ENCODE data around the gene ENTPD5.
"Not testable (repeated sequence)": the region's sequence is repeated elsewhere in the genome, so short reads cannot be mapped to it uniquely, and the experiment has no call there.

Gene ENTPD5

GRCh38 chr14:73919457-73919856 is 99.6 kb downstream of the ENTPD5 start:
- H3K36me3 ChIP-seq (ENCODE audit: control insufficient read depth, insufficient read depth, low read length): peaks cover 50% of the 10 kb centered on the region
- DNase-seq; H3K4me3 ChIP-seq (ENCODE audit: insufficient read depth, low read depth, low read length, poor library complexity, severe bottlenecking); H3K9me3 ChIP-seq (ENCODE audit: control insufficient read depth, low read length); H3K4me1 ChIP-seq (ENCODE audit: control insufficient read depth, insufficient read depth, low read length, poor library complexity, severe bottlenecking); H3K27ac ChIP-seq (ENCODE audit: insufficient read depth, low read length, poor library complexity, severe bottlenecking); H3K27me3 ChIP-seq (replicated peaks; ENCODE audit: control insufficient read depth, insufficient read depth, low read length, poor library complexity, severe bottlenecking): not testable (repeated sequence)

GRCh38 chr14:73916324-73916723 is 102.8 kb downstream of the ENTPD5 start:
- no peak overlapping the region for H3K4me3 ChIP-seq (ENCODE audit: insufficient read depth, low read depth, low read length, poor library complexity, severe bottlenecking)
- no peaks in the 10 kb centered on the region for H3K9me3 ChIP-seq (ENCODE audit: control insufficient read depth, low read length)
- DNase-seq: no peak
- H3K27ac ChIP-seq (ENCODE audit: insufficient read depth, low read length, poor library complexity, severe bottlenecking): no peak overlapping the region
- H3K27me3 ChIP-seq (replicated peaks; ENCODE audit: control insufficient read depth, insufficient read depth, low read length, poor library complexity, severe bottlenecking): no peaks in the 10 kb centered on the region
- H3K4me1 ChIP-seq (ENCODE audit: control insufficient read depth, insufficient read depth, low read length, poor library complexity, severe bottlenecking): no peaks in the 10 kb centered on the region
- H3K36me3 ChIP-seq (ENCODE audit: control insufficient read depth, insufficient read depth, low read length): peaks cover 52% of the 10 kb centered on the region

- peaks cover 58% of the 10 kb centered on the region for H3K36me3 ChIP-seq (ENCODE audit: control insufficient read depth, insufficient read depth, low read length)
- DNase-seq: no peak
- no peaks in the 10 kb centered on the region for H3K27me3 ChIP-seq (replicated peaks; ENCODE audit: control insufficient read depth, insufficient read depth, low read length, poor library complexity, severe bottlenecking)
These were observed 105.8 kb downstream of the ENTPD5 start for GRCh38 chr14:73913256-73913655.

GRCh38 chr14:73909681-73910080 is 109.4 kb downstream of the ENTPD5 start:
- no peaks in the 10 kb centered on the region for H3K27me3 ChIP-seq (replicated peaks; ENCODE audit: control insufficient read depth, insufficient read depth, low read length, poor library complexity, severe bottlenecking)
- H3K27ac ChIP-seq (ENCODE audit: insufficient read depth, low read length, poor library complexity, severe bottlenecking): no peak overlapping the region
- no peak overlapping the region for H3K4me3 ChIP-seq (ENCODE audit: insufficient read depth, low read depth, low read length, poor library complexity, severe bottlenecking)
- H3K9me3 ChIP-seq (ENCODE audit: control insufficient read depth, low read length): no peaks in the 10 kb centered on the region
- peaks cover 74% of the 10 kb centered on the region for H3K36me3 ChIP-seq (ENCODE audit: control insufficient read depth, insufficient read depth, low read length)
- DNase-seq: no peak
- no peaks in the 10 kb centered on the region for H3K4me1 ChIP-seq (ENCODE audit: control insufficient read depth, insufficient read depth, low read length, poor library complexity, severe bottlenecking)

More at GRCh38 chr14:73913256-73913655, 105.8 kb downstream of the ENTPD5 start:
- Histone ChIP-seq H3K4me1 (ENCODE audit: control insufficient read depth, insufficient read depth, low read length, poor library complexity, severe bottlenecking) (no peaks in the 10 kb centered on the region), H3K27ac (ENCODE audit: insufficient read depth, low read length, poor library complexity, severe bottlenecking) (no peak overlapping the region), H3K9me3 (ENCODE audit: control insufficient read depth, low read length) (no peaks in the 10 kb centered on the region), H3K4me3 (ENCODE audit: insufficient read depth, low read depth, low read length, poor library complexity, severe bottlenecking) (no peak overlapping the region)

Measured in effector memory CD4-positive, alpha-beta T cell (primary cell).